22Rv1 (cell line): ENCODE measurements around the gene VPS13D.

ENCODE experiments used
- ZFX ChIP-seq: fragments of 450-650 bp; IDR thresholded peaks from 2 replicates; pipeline ENCODE4 v1.6.1; 2017; ENCODE audit warnings: antibody characterized with exemption, borderline replicate concordance
- TF ChIP-seq, protein P1 (sequence below): fragments of 450-650 bp; IDR thresholded peaks from 2 replicates; pipeline ENCODE4 v1.5.1; 2017; ENCODE audit warnings: mild to moderate bottlenecking

DNA sequence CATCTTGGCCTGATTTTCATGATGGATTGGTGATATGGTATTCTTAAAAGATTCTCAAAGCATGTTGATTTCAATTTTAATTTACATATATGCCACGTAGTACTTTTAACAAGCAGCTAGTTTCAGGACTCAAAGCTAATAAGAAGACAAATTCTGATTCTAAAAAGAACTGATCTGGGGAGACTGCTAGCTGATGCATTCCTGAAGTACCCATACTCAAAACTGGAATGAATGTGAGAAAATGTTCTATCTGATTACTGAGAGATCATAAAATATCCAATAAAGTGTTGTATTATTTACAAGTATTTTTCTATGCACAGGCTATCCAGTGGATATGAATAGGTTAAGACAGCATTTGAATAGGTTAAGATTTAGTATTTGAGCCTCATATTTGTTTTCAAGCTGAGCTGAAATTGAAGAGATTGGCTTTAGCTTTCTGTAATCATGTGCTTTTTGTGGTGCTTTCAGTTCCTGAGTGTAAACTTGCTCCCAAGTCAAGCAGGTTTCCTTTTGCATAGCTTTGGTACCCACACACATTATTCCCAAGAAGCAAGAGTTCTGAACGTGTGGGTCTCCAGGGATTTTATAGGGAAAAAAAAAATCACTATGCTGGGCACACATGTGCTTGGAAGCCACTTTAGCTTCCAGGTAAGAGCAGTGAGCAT, 114.1 kb downstream of the VPS13D start:
- TF ChIP-seq, protein P1, sequence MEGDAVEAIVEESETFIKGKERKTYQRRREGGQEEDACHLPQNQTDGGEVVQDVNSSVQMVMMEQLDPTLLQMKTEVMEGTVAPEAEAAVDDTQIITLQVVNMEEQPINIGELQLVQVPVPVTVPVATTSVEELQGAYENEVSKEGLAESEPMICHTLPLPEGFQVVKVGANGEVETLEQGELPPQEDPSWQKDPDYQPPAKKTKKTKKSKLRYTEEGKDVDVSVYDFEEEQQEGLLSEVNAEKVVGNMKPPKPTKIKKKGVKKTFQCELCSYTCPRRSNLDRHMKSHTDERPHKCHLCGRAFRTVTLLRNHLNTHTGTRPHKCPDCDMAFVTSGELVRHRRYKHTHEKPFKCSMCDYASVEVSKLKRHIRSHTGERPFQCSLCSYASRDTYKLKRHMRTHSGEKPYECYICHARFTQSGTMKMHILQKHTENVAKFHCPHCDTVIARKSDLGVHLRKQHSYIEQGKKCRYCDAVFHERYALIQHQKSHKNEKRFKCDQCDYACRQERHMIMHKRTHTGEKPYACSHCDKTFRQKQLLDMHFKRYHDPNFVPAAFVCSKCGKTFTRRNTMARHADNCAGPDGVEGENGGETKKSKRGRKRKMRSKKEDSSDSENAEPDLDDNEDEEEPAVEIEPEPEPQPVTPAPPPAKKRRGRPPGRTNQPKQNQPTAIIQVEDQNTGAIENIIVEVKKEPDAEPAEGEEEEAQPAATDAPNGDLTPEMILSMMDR, result no peak
- TF ChIP-seq ZFX, result no peak
